ENCODE data around the gene SLC15A1.

DNA sequence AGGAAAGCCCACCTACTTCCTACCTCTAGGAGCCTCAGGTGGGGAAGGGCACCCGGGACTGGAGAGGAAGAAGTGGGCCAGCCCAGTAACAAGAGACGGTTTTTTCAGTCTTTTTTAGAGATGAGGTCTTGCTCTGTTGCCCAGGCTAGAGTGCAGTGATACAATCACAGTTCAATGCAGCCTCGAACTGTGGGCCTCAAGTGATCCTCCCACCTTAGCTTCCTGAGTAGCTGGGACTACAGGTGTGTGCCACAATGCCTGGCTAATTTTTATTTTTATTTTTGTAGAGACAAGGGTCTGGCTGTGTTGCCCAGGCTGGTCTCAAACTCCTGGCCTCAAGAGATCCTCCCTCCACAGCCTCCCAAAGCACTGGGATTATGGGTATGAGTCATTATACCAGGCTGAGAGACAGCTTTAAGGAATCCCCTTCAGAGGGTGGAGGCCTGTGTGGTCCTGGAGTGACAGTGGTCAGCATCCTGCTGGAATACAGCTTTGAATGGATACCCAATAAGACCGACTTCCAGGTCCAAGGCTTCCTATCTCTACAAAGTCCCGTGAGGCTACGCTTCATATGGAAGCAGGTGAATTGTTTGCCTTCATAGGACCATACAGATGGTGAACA lies 63.0 kb downstream of the SLC15A1 start:
- no peak for TF ChIP-seq POLR2A (IDR thresholded peaks at IDR 0.05; ENCODE audit: low read length)
- no peak for TF ChIP-seq GATA1 (IDR thresholded peaks at IDR 0.05; ENCODE audit: low read depth, low read length)
